Prostate gland (tissue), 2 donors: ENCODE measurements around the gene ROR1. TPM values are rescaled to one million over a fixed set of nuclear protein-coding genes. Genes with fewer than 3 reads are reported as not detected.

Experiments used
- DNase-seq: peaks from one replicate; pipeline ENCODE4 v3.0.0-alpha.2; 2019; ENCODE audit warnings: low spot score
- H3K27ac ChIP-seq, 2 donors: fragments of 200-600 bp; sonication (generic); 2 replicates each; pipeline ENCODE4 v1.5.1; 2017 to 2019
- H3K27me3 ChIP-seq: fragments of 200-600 bp; sonication (generic); replicated peaks from 2 replicates; pipeline ENCODE4 v1.5.1; 2019; ENCODE audit not compliant: insufficient read depth
- H3K36me3 ChIP-seq, 2 donors: fragments of 200-600 bp; sonication (generic); 1 replicate in 1 of 2; 2 replicates in 1 of 2; pipeline versions ENCODE4 v1.5.1 to v1.8.1; 2017 to 2019
- H3K4me1 ChIP-seq: fragments of 200-600 bp; sonication (generic); replicated peaks from 2 replicates; pipeline ENCODE4 v1.5.1; 2019
- H3K4me3 ChIP-seq, 2 donors: fragments of 200-600 bp; sonication (generic); 2 replicates each; pipeline ENCODE4 v1.5.1; 2017 to 2019
- H3K9me3 ChIP-seq: fragments of 200-600 bp; sonication (generic); 2 replicates; pipeline ENCODE4 v1.5.1; 2017
- CTCF ChIP-seq, 4 experiments: fragments of 200-600 bp in 2 of 4; fragments of 450-650 bp in 2 of 4; sonication (generic) in 2 of 4; IDR thresholded peaks; 1 replicate in 3 of 4; 2 replicates in 1 of 4; pipeline ENCODE4 v1.5.1; 2016 to 2019; ENCODE audit warnings: antibody characterized with exemption in 4 of 4, mild to moderate bottlenecking in 2 of 4, moderate library complexity in 2 of 4
- POLR2A ChIP-seq: fragments of 450-650 bp; IDR thresholded peaks from one replicate; pipeline ENCODE4 v1.6.1; 2016; ENCODE audit warnings: antibody characterized with exemption, mild to moderate bottlenecking
- POLR2AphosphoS5 ChIP-seq: sonication (generic); formaldehyde crosslinking; IDR thresholded peaks from one replicate; pipeline ENCODE4 v1.6.1; 2017; ENCODE audit warnings: antibody characterized with exemption
- WGBS: methylation state at CpG from one replicate; pipeline ENCODE4 v1.1.5; 2018; 5-methylcytosine and 5-hydroxymethylcytosine counted together
- intact Hi-C: fragments of 100-400 bp; cut with DNase I; formaldehyde crosslinking; loops from one replicate; pipeline ENCODE4 v1.14.2; 2022
- total RNA-seq, 2 donors: library from RNA; depleted of rRNA; stranded (reverse); fragments of >200 nt; gene quantifications; one replicate each; pipeline ENCODE4 v1.1.0, GENCODE V29; 2016

ROR1 gene
- total RNA-seq, 2 donors from 2014 or later: 7.3 to 11.1 TPM

GRCh38 chr1:63960326-63960725, 186.5 kb downstream of the ROR1 start:
- intact Hi-C loops: no loop called here
- H3K27me3 ChIP-seq: no peaks in the 10 kb centered on the region
- TF ChIP-seq POLR2A: no peak
- TF ChIP-seq POLR2AphosphoS5: no peak
- no peak for TF ChIP-seq CTCF (IDR thresholded peaks at IDR 0.05)
- no peak overlapping the region for H3K27ac ChIP-seq
- H3K4me1 ChIP-seq: no peaks in the 10 kb centered on the region
- H3K9me3 ChIP-seq: no peaks in the 10 kb centered on the region
- H3K36me3 ChIP-seq: no peaks in the 10 kb centered on the region
- WGBS: 70% methylated on average over 5 of the region's 5 CpGs
- no peak overlapping the region for H3K4me3 ChIP-seq
- no peak for DNase-seq

- no peaks in the 10 kb centered on the region for H3K27me3 ChIP-seq
- TF ChIP-seq POLR2AphosphoS5 (no peak), CTCF (IDR thresholded peaks at IDR 0.05) (no peak), POLR2A (no peak)
- intact Hi-C loops: no loop called here
- no peaks in the 10 kb centered on the region for H3K9me3 ChIP-seq
- no peaks in the 10 kb centered on the region for H3K36me3 ChIP-seq
- no peaks in the 10 kb centered on the region for H3K4me1 ChIP-seq
- no peak for DNase-seq
- 71% methylated on average over 12 of the region's 12 CpGs for WGBS
- H3K27ac ChIP-seq: no peak overlapping the region
- no peak overlapping the region for H3K4me3 ChIP-seq
Observed at GRCh38 chr1:63966016-63966415, 192.2 kb downstream of the ROR1 start.

- Histone ChIP-seq H3K4me1 (no peaks in the 10 kb centered on the region), H3K27ac (no peak overlapping the region), H3K4me3 (no peak overlapping the region), H3K27me3 (no peaks in the 10 kb centered on the region), H3K36me3 (no peaks in the 10 kb centered on the region), H3K9me3 (no peaks in the 10 kb centered on the region)
- TF ChIP-seq CTCF (IDR thresholded peaks at IDR 0.05): no peak
- TF ChIP-seq POLR2AphosphoS5: no peak
- TF ChIP-seq POLR2A: no peak
- intact Hi-C loops: no loop called here
- no peak for DNase-seq
- 56% methylated on average over 3 of the region's 3 CpGs for WGBS
Observed at GRCh38 chr1:63967901-63968300, 194.1 kb downstream of the ROR1 start.

GRCh38 chr1:63968663-63969440, 195.0 kb downstream of the ROR1 start:
- H3K4me1 ChIP-seq: no peaks in the 10 kb centered on the region
- H3K27me3 ChIP-seq: no peaks in the 10 kb centered on the region
- H3K27ac ChIP-seq: no peak overlapping the region
- intact Hi-C loops: no loop called here
- 43% methylated on average over 3 of the region's 3 CpGs for WGBS
- DNase-seq: no peak
- no peak overlapping the region for H3K4me3 ChIP-seq
- TF ChIP-seq CTCF (IDR thresholded peaks at IDR 0.05): no peak
- TF ChIP-seq POLR2AphosphoS5: no peak
- TF ChIP-seq POLR2A: no peak
- no peaks in the 10 kb centered on the region for H3K36me3 ChIP-seq
- no peaks in the 10 kb centered on the region for H3K9me3 ChIP-seq

- no peak for DNase-seq
- 86% methylated on average over 4 of the region's 4 CpGs for WGBS
- TF ChIP-seq POLR2A (no peak), CTCF (IDR thresholded peaks at IDR 0.05) (no peak)
- no peaks in the 10 kb centered on the region for H3K36me3 ChIP-seq
- no peak overlapping the region for H3K27ac ChIP-seq
- no peak overlapping the region for H3K4me3 ChIP-seq
- H3K4me1 ChIP-seq: no peaks in the 10 kb centered on the region
- H3K27me3 ChIP-seq: no peaks in the 10 kb centered on the region
- intact Hi-C loops: no loop called here
- H3K9me3 ChIP-seq: no peaks in the 10 kb centered on the region
Observed at GRCh38 chr1:63969441-63969901, 195.7 kb downstream of the ROR1 start.
